PC-9 (cell line): ENCODE data around the gene TADA2B. TPM values are rescaled to one million over a fixed set of nuclear protein-coding genes. Genes with fewer than 3 reads are reported as not detected.

ENCODE experiments used
- BruUV-seq: library from RNA; stranded (reverse); fragments of 400-500 nt; replicated peaks from 2 replicates; lab custom pipeline; 2021; lab: Mats Ljungman, UMichigan
- CTCF ChIA-PET: fragments of 300-600 bp; sonication (Branson Sonifier 250); formaldehyde crosslinking; loops from one replicate; lab custom pipeline; 2022; ENCODE audit warnings: antibody characterized with exemption; lab: Charles Lee
- POLR2A ChIA-PET: fragments of 300-600 bp; sonication (Branson Sonifier 250); formaldehyde crosslinking; loops from one replicate; lab custom pipeline; 2022; ENCODE audit warnings: antibody characterized with exemption; ENCODE audit not compliant: unreplicated experiment; lab: Charles Lee
- DNase-seq, 2 experiments: peaks; one replicate each; pipeline versions ENCODE4 v3.0.0 to v3.0.0-alpha.2; 2015 to 2022; ENCODE audit warnings: mixed read lengths in 1 of 2
- H2AFZ ChIP-seq: fragments of 200-600 bp; sonication (generic); 2 replicates; pipeline ENCODE4 v1.8.1; 2017; ENCODE audit warnings: antibody characterized with exemption
- H3F3A ChIP-seq: fragments of 200-600 bp; sonication (generic); 2 replicates; pipeline ENCODE4 v1.8.1; 2017; ENCODE audit warnings: antibody characterized with exemption, mild to moderate bottlenecking, low read depth; ENCODE audit not compliant: insufficient read depth
- H3K27ac ChIP-seq: fragments of 200-600 bp; sonication (generic); 2 replicates; pipeline ENCODE4 v1.6.1; 2016; ENCODE audit warnings: mixed run types
- H3K27me3 ChIP-seq: fragments of 200-600 bp; sonication (generic); 2 replicates; pipeline ENCODE4 v1.6.1; 2016; ENCODE audit warnings: low read depth, mixed run types; ENCODE audit not compliant: insufficient read depth
- H3K36me3 ChIP-seq: fragments of 200-600 bp; sonication (generic); 2 replicates; pipeline ENCODE4 v1.6.1; 2016; ENCODE audit warnings: low read depth, mixed run types
- H3K4me1 ChIP-seq: fragments of 200-600 bp; sonication (generic); replicated peaks from 2 replicates; pipeline ENCODE4 v1.6.1; 2016; ENCODE audit warnings: mixed run types; ENCODE audit not compliant: insufficient read depth
- H3K4me2 ChIP-seq: fragments of 200-600 bp; sonication (generic); 2 replicates; pipeline ENCODE4 v1.6.1; 2017; ENCODE audit warnings: mixed run types
- H3K4me3 ChIP-seq: fragments of 200-600 bp; sonication (generic); 2 replicates; pipeline ENCODE4 v1.6.1; 2016; ENCODE audit warnings: mixed run types
- H3K79me2 ChIP-seq: fragments of 200-600 bp; sonication (generic); 2 replicates; pipeline ENCODE4 v1.6.1; 2017; ENCODE audit warnings: low read depth, mixed run types
- H3K9me2 ChIP-seq: fragments of 200-600 bp; sonication (generic); 2 replicates; pipeline ENCODE4 v1.8.1; 2017; ENCODE audit warnings: mild to moderate bottlenecking; ENCODE audit not compliant: insufficient read depth
- H3K9me3 ChIP-seq: fragments of 200-600 bp; sonication (generic); 2 replicates; pipeline ENCODE4 v1.8.1; 2016; ENCODE audit warnings: low read depth; ENCODE audit not compliant: insufficient read depth
- H4K20me1 ChIP-seq: fragments of 200-600 bp; sonication (generic); 2 replicates; pipeline ENCODE4 v1.8.1; 2017; ENCODE audit not compliant: insufficient read depth
- CTCF ChIP-seq: fragments of 200-600 bp; sonication (generic); conservative IDR thresholded peaks from 2 replicates; pipeline ENCODE4 v1.6.1; 2017; ENCODE audit warnings: mixed run types, antibody characterized with exemption, mild to moderate bottlenecking, moderate library complexity
- EZH2 ChIP-seq: fragments of 200-600 bp; sonication (generic); IDR thresholded peaks from 2 replicates; pipeline ENCODE4 v1.8.0; 2017; ENCODE audit warnings: antibody characterized with exemption, low read depth
- intact Hi-C: fragments of 100-400 bp; cut with micrococcal nuclease; formaldehyde crosslinking; loops from one replicate; pipeline ENCODE4 v1.10.0; 2022; ENCODE audit not compliant: unreplicated experiment
- total RNA-seq: library from RNA; stranded (reverse); gene quantifications from 2 replicates; pipeline ENCODE4 v1.2.3, GENCODE V29; 2021

The TADA2B gene
- total RNA-seq, 1 experiment from 2014 or later: 9.5 TPM

GRCh38 chr4:7046971-7047370 is 3.8 kb downstream of the TADA2B start:
- H3K27me3 ChIP-seq: no peaks in the 10 kb centered on the region
- H3K4me3 ChIP-seq: no peak overlapping the region
- H3F3A ChIP-seq: no peaks in the 10 kb centered on the region
- H3K9me3 ChIP-seq: no peaks in the 10 kb centered on the region
- no peaks in the 10 kb centered on the region for H3K9me2 ChIP-seq
- 0 out of 2 replicates have a peak, but pooled peaks cover 10% of the 10 kb centered on the region for H3K4me1 ChIP-seq
- H3K79me2 ChIP-seq: peaks cover 30% of the 10 kb centered on the region
- 0 out of 2 replicates have a peak, but pooled peaks cover 4% of the 10 kb centered on the region for H4K20me1 ChIP-seq
- no peaks in the 10 kb centered on the region for H3K36me3 ChIP-seq
- H3K27ac ChIP-seq: no peak overlapping the region
- no peak for TF ChIP-seq CTCF
- no peak for TF ChIP-seq EZH2
- BruUV-seq: no TSS peak
- ChIA-PET CTCF (no interaction called here), POLR2A (interaction anchor here (0.6 kb wide), 1 partner anchor 8 kb away, joined by 7 read pairs; no protein-coding TSS in a partner anchor)
- DNase-seq: no peak
- H3K4me2 ChIP-seq: no peak overlapping the region
- no peak overlapping the region for H2AFZ ChIP-seq
- intact Hi-C loops: no loop called here

- no peaks in the 10 kb centered on the region for H3K27me3 ChIP-seq
- H3K4me2 ChIP-seq: no peak overlapping the region
- H3K27ac ChIP-seq: no peak overlapping the region
- 0 out of 2 replicates have a peak, but pooled peaks cover 8% of the 10 kb centered on the region for H3K4me1 ChIP-seq
- no peaks in the 10 kb centered on the region for H3K9me3 ChIP-seq
- H3F3A ChIP-seq: no peaks in the 10 kb centered on the region
- H3K36me3 ChIP-seq: no peaks in the 10 kb centered on the region
- TF ChIP-seq EZH2: no peak
- no peak for TF ChIP-seq CTCF
- no TSS peak for BruUV-seq
- H3K4me3 ChIP-seq: no peak overlapping the region
- 0 out of 2 replicates have a peak, but pooled peaks cover 4% of the 10 kb centered on the region for H4K20me1 ChIP-seq
- H3K79me2 ChIP-seq: peaks cover 29% of the 10 kb centered on the region
- no peaks in the 10 kb centered on the region for H3K9me2 ChIP-seq
- POLR2A ChIA-PET: no interaction called here
- CTCF ChIA-PET: no interaction called here
- DNase-seq: no peak
- intact Hi-C loops: no loop called here
- no peak overlapping the region for H2AFZ ChIP-seq
These were observed 5.5 kb downstream of the TADA2B start for GRCh38 chr4:7048642-7049041.

GRCh38 chr4:7049295-7049694 is 6.1 kb downstream of the TADA2B start:
- no peak for DNase-seq
- H3K36me3 ChIP-seq: no peaks in the 10 kb centered on the region
- H3F3A ChIP-seq: no peaks in the 10 kb centered on the region
- H3K4me1 ChIP-seq: 0 out of 2 replicates have a peak, but pooled peaks cover 6% of the 10 kb centered on the region
- no peaks in the 10 kb centered on the region for H3K9me3 ChIP-seq
- H3K4me2 ChIP-seq: no peak overlapping the region
- no peak overlapping the region for H3K27ac ChIP-seq
- H3K79me2 ChIP-seq: peaks cover 22% of the 10 kb centered on the region
- H3K4me3 ChIP-seq: no peak overlapping the region
- CTCF ChIA-PET: no interaction called here
- no peak overlapping the region for H2AFZ ChIP-seq
- no peaks in the 10 kb centered on the region for H3K27me3 ChIP-seq
- POLR2A ChIA-PET: no interaction called here
- no TSS peak for BruUV-seq
- TF ChIP-seq EZH2 (no peak), CTCF (no peak)
- intact Hi-C loops: no loop called here
- H4K20me1 ChIP-seq: 0 out of 2 replicates have a peak, but pooled peaks cover 4% of the 10 kb centered on the region
- no peaks in the 10 kb centered on the region for H3K9me2 ChIP-seq
